ENCODE results near the gene GPS1. TPM values are rescaled to one million over a fixed set of nuclear protein-coding genes. Genes with fewer than 3 reads are reported as not detected.

GPS1 gene
- total and polyA plus RNA-seq, 2 of the 4 experiments (the other 2 are of a cell fraction) = 157 to 181 TPM

DNA sequence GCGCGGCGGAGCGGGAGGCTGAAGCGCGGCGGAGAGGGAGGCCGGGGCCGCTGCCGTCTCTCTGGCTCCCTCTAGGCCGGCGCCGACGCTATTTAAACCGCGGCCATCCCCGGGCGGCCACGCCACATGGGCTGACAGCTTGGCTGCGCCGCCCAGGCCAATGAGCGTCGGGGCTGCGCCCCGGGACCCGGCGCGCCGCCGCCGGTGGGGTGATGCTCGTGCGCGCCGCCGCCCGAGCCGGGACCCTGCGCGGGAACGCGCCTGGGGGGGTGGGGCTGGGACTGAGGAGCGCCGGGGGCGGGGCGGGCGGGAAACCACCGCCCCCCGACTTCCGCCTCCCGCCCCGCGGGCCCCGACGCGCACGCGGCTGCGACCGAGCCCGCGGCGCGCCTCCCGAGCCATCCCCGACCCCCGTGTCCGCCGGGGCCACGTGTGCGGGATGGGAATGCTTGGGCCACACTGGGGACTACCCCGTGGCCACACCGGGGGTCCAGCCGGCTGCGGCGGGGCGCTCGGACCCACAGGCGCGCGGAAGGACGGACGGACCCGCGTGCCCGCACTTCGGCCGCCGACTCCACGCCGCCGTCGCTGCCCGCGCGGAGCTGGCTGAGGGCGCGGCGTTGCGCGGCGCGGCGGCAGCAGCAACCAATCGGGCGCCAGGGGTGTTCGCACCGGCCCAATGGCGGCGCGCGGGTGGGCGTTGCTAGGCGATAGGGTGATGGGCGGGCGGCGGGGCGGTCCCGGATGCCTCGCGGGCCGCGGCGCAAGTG is 46.7 kb downstream of the GPS1 start, which contains the start of gene FASN (continued):
- no peak for TF ChIP-seq SMC3 (IDR thresholded peaks at IDR 0.05; ENCODE audit: low read depth, low read length)
- TF ChIP-seq MAZ (IDR thresholded peaks at IDR 0.05; ENCODE audit: borderline replicate concordance, low read depth, low read length) = 0 out of 2 replicates have a peak, but pooled peaks have one; percentile 49
- TF ChIP-seq MXI1 (IDR thresholded peaks at IDR 0.05; ENCODE audit: borderline replicate concordance, low read depth, low read length) = peak; percentile 90

Measured in IMR-90 (cell line).